H1 (cell line): ENCODE results near the gene SH3RF3. TPM values are rescaled to one million over a fixed set of nuclear protein-coding genes. Genes with fewer than 3 reads are reported as not detected.

Source experiments
- CTCF ChIA-PET: fragments of 300-600 bp; sonication (Branson Sonifier 250); formaldehyde crosslinking; loops from one replicate; lab custom pipeline; 2021; ENCODE audit not compliant: partially characterized antibody; lab: Charles Lee
- POLR2A ChIA-PET: fragments of 300-600 bp; sonication (Branson Sonifier 250); formaldehyde crosslinking; loops from one replicate; lab custom pipeline; 2021; ENCODE audit warnings: inconsistent platforms; ENCODE audit not compliant: partially characterized antibody; lab: Charles Lee
- DNase-seq, 2 experiments: peaks; one replicate each; pipeline versions ENCODE4 v3.0.0 to v3.0.0-alpha.2; 2010 to 2022; ENCODE audit warnings: low spot score in 2 of 2, low read depth in 1 of 2, mixed read lengths in 1 of 2
- FAIRE-seq: peaks from 2 replicates; lab custom pipeline; 2011; peaks lifted over from hg19 to GRCh38; lab: Jason Lieb, UNC
- H2AFZ ChIP-seq: 2 replicates; pipeline ENCODE4 v1.8.1; 2012; ENCODE audit warnings: low read length, inconsistent platforms
- H2AK5ac ChIP-seq: 2 replicates; pipeline ENCODE4 v1.6.1; 2013; ENCODE audit warnings: low read depth, low read length
- H2BK120ac ChIP-seq: replicated peaks from 2 replicates; pipeline ENCODE3; 2013; ENCODE audit warnings: low read depth, low read length, inconsistent platforms
- H2BK12ac ChIP-seq: 2 replicates; pipeline ENCODE4 v1.6.1; 2013; ENCODE audit warnings: low read depth, low read length
- H2BK15ac ChIP-seq: 2 replicates; pipeline ENCODE4 v1.6.1; 2013; ENCODE audit warnings: low read length
- H2BK20ac ChIP-seq: 2 replicates; pipeline ENCODE4 v1.6.1; 2013; ENCODE audit warnings: low read length
- H2BK5ac ChIP-seq: 2 replicates; pipeline ENCODE4 v1.6.1; 2013; ENCODE audit warnings: low read depth, low read length
- H3K14ac ChIP-seq: 2 replicates; pipeline ENCODE4 v1.6.1; 2013; ENCODE audit warnings: inconsistent platforms; ENCODE audit not compliant: insufficient read length
- H3K18ac ChIP-seq: 2 replicates; pipeline ENCODE4 v1.6.1; 2013; ENCODE audit warnings: low read length; ENCODE audit errors: extremely low read depth
- H3K23ac ChIP-seq: 2 replicates; pipeline ENCODE4 v1.6.1; 2013; ENCODE audit warnings: inconsistent platforms; ENCODE audit not compliant: insufficient read length
- H3K23me2 ChIP-seq: 2 replicates; pipeline ENCODE4 v1.6.1; 2013; ENCODE audit warnings: low read depth, low read length
- H3K27ac ChIP-seq: 2 replicates; pipeline ENCODE4 v1.6.1; 2011; ENCODE audit warnings: low read depth, low read length, inconsistent platforms
- H3K27me3 ChIP-seq, 4 experiments: replicated peaks in 1 of 4; 1 replicate in 1 of 4; 2 replicates in 3 of 4; pipeline versions ENCODE4 v1.6.1 to v1.8.1; 2011 to 2013; ENCODE audit warnings: low read length in 3 of 4, mild to moderate bottlenecking in 3 of 4, inconsistent platforms in 2 of 4, mixed read lengths in 2 of 4, moderate library complexity in 1 of 4; ENCODE audit not compliant: control insufficient read depth in 3 of 4, insufficient read depth in 3 of 4; ENCODE audit errors: extremely low read depth in 1 of 4
- H3K36me3 ChIP-seq, 4 experiments: 2 replicates each; pipeline versions ENCODE4 v1.6.1 to v1.8.1; 2011 to 2013; ENCODE audit warnings: mild to moderate bottlenecking in 4 of 4, low read length in 3 of 4, moderate library complexity in 2 of 4, control low read depth in 1 of 4, inconsistent platforms in 1 of 4; ENCODE audit not compliant: insufficient read depth in 4 of 4, control insufficient read depth in 2 of 4
- H3K4ac ChIP-seq: replicated peaks from 2 replicates; pipeline ENCODE3; 2013; ENCODE audit warnings: low read length, low read depth, mixed read lengths, inconsistent platforms; ENCODE audit not compliant: insufficient read length
- H3K4me1 ChIP-seq, 4 experiments: replicated peaks in 1 of 4; 1 replicate in 1 of 4; 2 replicates in 3 of 4; pipeline versions ENCODE4 v1.6.1 to v1.8.1; 2011 to 2013; ENCODE audit warnings: low read length in 3 of 4, inconsistent platforms in 2 of 4, mixed read lengths in 1 of 4; ENCODE audit not compliant: insufficient read depth in 4 of 4, control insufficient read depth in 3 of 4
- H3K4me2 ChIP-seq, 2 experiments: 2 replicates each; pipeline versions ENCODE4 v1.6.1 to v1.8.1; 2011 to 2013; ENCODE audit warnings: low read depth in 2 of 2, low read length in 2 of 2, control low read depth in 1 of 2, inconsistent platforms in 1 of 2, mild to moderate bottlenecking in 1 of 2; ENCODE audit not compliant: insufficient read depth in 1 of 2
- H3K4me3 ChIP-seq, 4 experiments: fragments of 200-600, 300-600 bp in 1 of 4; sonication (generic), shearing (Covaris generic), sonication (Bioruptor Twin) in 1 of 4; 2 replicates each; pipeline versions ENCODE4 v1.5.1 to v1.8.1; 2011 to 2016; ENCODE audit warnings: low read length in 4 of 4, low read depth in 3 of 4, control low read depth in 2 of 4, inconsistent platforms in 2 of 4, mild to moderate bottlenecking in 2 of 4, mixed read lengths in 1 of 4, moderate library complexity in 1 of 4; ENCODE audit not compliant: insufficient read depth in 2 of 4; ENCODE audit errors: extremely low read depth in 1 of 4
- H3K56ac ChIP-seq: replicated peaks from 2 replicates; pipeline ENCODE3; 2013; ENCODE audit warnings: low read depth, mild to moderate bottlenecking, mixed read lengths, low read length, inconsistent platforms; ENCODE audit not compliant: insufficient read length
- H3K79me1 ChIP-seq: 2 replicates; pipeline ENCODE4 v1.6.1; 2013; ENCODE audit warnings: low read depth, low read length, control low read depth
- H3K79me2 ChIP-seq, 2 experiments: 2 replicates each; pipeline versions ENCODE4 v1.6.1 to v1.8.1; 2012 to 2013; ENCODE audit warnings: low read length in 2 of 2, mild to moderate bottlenecking in 2 of 2, inconsistent platforms in 1 of 2; ENCODE audit not compliant: insufficient read depth in 2 of 2, control insufficient read depth in 1 of 2
- H3K9ac ChIP-seq, 4 experiments: replicated peaks in 1 of 4; 1 replicate in 1 of 4; 2 replicates in 3 of 4; pipeline versions ENCODE4 v1.6.1 to v1.8.1; 2011 to 2013; ENCODE audit warnings: low read depth in 3 of 4, low read length in 3 of 4, control low read depth in 2 of 4, mild to moderate bottlenecking in 2 of 4, moderate library complexity in 2 of 4, inconsistent platforms in 1 of 4; ENCODE audit errors: extremely low read depth in 1 of 4
- H3K9me3 ChIP-seq, 2 experiments: 2 replicates each; pipeline versions ENCODE4 v1.6.1 to v1.8.1; 2012 to 2013; ENCODE audit warnings: mild to moderate bottlenecking in 2 of 2, moderate library complexity in 2 of 2, control low read depth in 1 of 2, inconsistent platforms in 1 of 2, low read depth in 1 of 2, low read length in 1 of 2, mixed read lengths in 1 of 2; ENCODE audit not compliant: insufficient read depth in 2 of 2
- H4K20me1 ChIP-seq, 2 experiments: replicated peaks in 1 of 2; 2 replicates each; pipeline versions ENCODE3 to v1.8.1; 2011 to 2013; ENCODE audit warnings: inconsistent platforms in 2 of 2, low read length in 2 of 2, mild to moderate bottlenecking in 1 of 2; ENCODE audit not compliant: insufficient read depth in 2 of 2, control insufficient read depth in 1 of 2
- H4K5ac ChIP-seq: 2 replicates; pipeline ENCODE4 v1.6.1; 2013; ENCODE audit warnings: low read length, low read depth, mixed read lengths, inconsistent platforms; ENCODE audit not compliant: insufficient read length
- H4K8ac ChIP-seq: 2 replicates; pipeline ENCODE4 v1.8.0; 2013; ENCODE audit warnings: mild to moderate bottlenecking, moderate library complexity, low read length, inconsistent platforms; ENCODE audit not compliant: insufficient read depth; ENCODE audit errors: extremely low read depth
- H4K91ac ChIP-seq: replicated peaks from 2 replicates; pipeline ENCODE3; 2013; ENCODE audit warnings: low read length, mixed read lengths, inconsistent platforms; ENCODE audit not compliant: insufficient read length
- CHD1 ChIP-seq: IDR thresholded peaks from 2 replicates; pipeline ENCODE4 v1.6.1; 2012; ENCODE audit warnings: low read depth, low read length, improper control_type of control experiment
- CHD2 ChIP-seq: IDR thresholded peaks from 2 replicates; pipeline ENCODE4 v1.6.1; 2012; ENCODE audit warnings: low read length, improper control_type of control experiment
- CTCF ChIP-seq, 3 experiments: IDR thresholded peaks; 1 replicate in 2 of 3; 2 replicates in 1 of 3; pipeline versions ENCODE4 v1.5.1 to v1.6.1; 2011; ENCODE audit warnings: low read length in 3 of 3, mild to moderate bottlenecking in 3 of 3, inconsistent platforms in 2 of 3, low read depth in 1 of 3, moderate library complexity in 1 of 3; ENCODE audit not compliant: insufficient read depth in 1 of 3; ENCODE audit errors: control extremely low read depth in 1 of 3
- GTF2F1 ChIP-seq: IDR thresholded peaks from 2 replicates; pipeline ENCODE4 v1.6.1; 2012; ENCODE audit warnings: low read depth, low read length, improper control_type of control experiment, borderline replicate concordance
- HDAC6 ChIP-seq: IDR thresholded peaks from one replicate; pipeline ENCODE4 v1.7.1; 2012; ENCODE audit warnings: low read depth, mild to moderate bottlenecking, inconsistent platforms, low read length, moderate library complexity
- RFX5 ChIP-seq: IDR thresholded peaks from 2 replicates; pipeline ENCODE4 v1.6.1; 2011; ENCODE audit warnings: low read depth, low read length, improper control_type of control experiment, borderline replicate concordance
- RXRA ChIP-seq: IDR thresholded peaks from 2 replicates; pipeline ENCODE4 v1.6.1; 2011; ENCODE audit warnings: low read depth, mild to moderate bottlenecking, low read length, moderate library complexity; ENCODE audit not compliant: insufficient read depth
- SIX5 ChIP-seq: IDR thresholded peaks from 2 replicates; pipeline ENCODE4 v1.6.1; 2011; ENCODE audit warnings: mild to moderate bottlenecking, low read depth, low read length
- SP4 ChIP-seq: IDR thresholded peaks from 2 replicates; pipeline ENCODE4 v1.6.1; 2012; ENCODE audit warnings: low read length, inconsistent platforms
- TEAD4 ChIP-seq: IDR thresholded peaks from 2 replicates; pipeline ENCODE4 v1.6.1; 2012; ENCODE audit warnings: low read depth, low read length, inconsistent platforms, mixed read lengths
- WGBS, 2 experiments: shearing (Covaris generic) in 1 of 2; methylation state at CpG; one replicate each; pipeline versions ENCODE4 v1.1.6 to v1.1.7; 2013 to 2015; ENCODE audit warnings: low lambda C conversion rate in 2 of 2, mixed read lengths in 2 of 2, inconsistent platforms in 1 of 2, low coverage in 1 of 2, missing lambda C conversion rate in 1 of 2; ENCODE audit not compliant: insufficient replicate concordance in 2 of 2, insufficient coverage in 1 of 2, insufficient read length in 1 of 2; ENCODE audit errors: extremely low coverage in 1 of 2, missing lambda C conversion rate in 1 of 2; 5-methylcytosine and 5-hydroxymethylcytosine counted together
- polyA plus RNA-seq, 7 experiments: library from polyadenylated mRNA; depleted of rRNA in 3 of 7; stranded (reverse) in 5 of 7; unstranded in 2 of 7; fragments of >200 nt in 5 of 7; fragments of 200-250 nt in 2 of 7; gene quantifications; 1 replicate in 5 of 7; 2 replicates in 1 of 7; 4 replicates in 1 of 7; pipeline versions ENCODE4 v1.2.1 to v1.2.3, GENCODE V29; 2011 to 2013; ENCODE audit warnings: missing spikeins in 2 of 7, mixed read lengths in 2 of 7
- total RNA-seq: library from RNA; stranded (reverse); fragmentation: NEBNext Ultra II Directional; extraction: Animal tissue kit (Norgen Biotek cat#: 25700); gene quantifications from 2 replicates; pipeline ENCODE4 v1.2.1, GENCODE V29; 2021

Gene SH3RF3
- total and polyA plus RNA-seq, 2 of the 8 experiments (the other 6 are each of a cell fraction or from before 2014, with no cell fraction given) = 0.11 to 0.65 TPM

- Histone ChIP-seq H3K9ac (no peak overlapping the region), H2AFZ (no peak overlapping the region), H2BK12ac (no peak overlapping the region), H2BK15ac (no peak overlapping the region), H3K36me3 (no peaks in the 10 kb centered on the region), H3K23ac (no peak overlapping the region), H3K18ac (no peak overlapping the region), H4K91ac (no peak overlapping the region), H3K27me3 (no peaks in the 10 kb centered on the region), H3K4me2 (no peak overlapping the region), H3K4me3 (no peak overlapping the region), H4K8ac (no peak overlapping the region), H3K79me2 (no peaks in the 10 kb centered on the region), H3K9me3 (no peaks in the 10 kb centered on the region), H3K56ac (no peak overlapping the region), H2BK5ac (no peak overlapping the region), H2BK20ac (no peak overlapping the region), H4K20me1 (no peaks in the 10 kb centered on the region), H3K4ac (no peak overlapping the region), H3K79me1 (no peaks in the 10 kb centered on the region), H3K27ac (no peak overlapping the region), H4K5ac (no peak overlapping the region), H2AK5ac (no peak overlapping the region; the same call in 1 of the 2 replicates), H3K23me2 (no peaks in the 10 kb centered on the region), H3K4me1 (peaks cover 0 to 7% (median 2%) of the 10 kb centered on the region in 4 experiments; a peak in 4 of 7 replicates), H3K14ac (no peak overlapping the region), H2BK120ac (no peak overlapping the region)
- WGBS, 2 experiments = 88% methylated on average over 5 of the region's 5 CpGs; no CpG with 5 or more reads in 1 of the 2 experiments
- POLR2A ChIA-PET = no interaction called here
- CTCF ChIA-PET = interaction anchor here (0.6 to 3.3 kb wide), 6 partner anchors 9 to 90 kb away, joined by 3 to 11 read pairs (median 4); no protein-coding TSS in a partner anchor
- FAIRE-seq (no peak), DNase-seq (no peak)
- TF ChIP-seq GTF2F1 = no peak
- TF ChIP-seq CHD2 = no peak
- TF ChIP-seq TEAD4 = no peak
- no peak for TF ChIP-seq CHD1
- TF ChIP-seq SIX5 = no peak
- TF ChIP-seq RXRA = no peak
- no peak for TF ChIP-seq RFX5
- TF ChIP-seq SP4 = no peak
- TF ChIP-seq HDAC6 = no peak
- no peak for TF ChIP-seq CTCF (IDR thresholded peaks at IDR 0.05; ENCODE audit: control extremely low read depth in 1 of 3, insufficient read depth in 1 of 3, low read depth in 1 of 3, low read length in 3 of 3)
Measured at GRCh38 chr2:109419960-109420370, 291.0 kb downstream of the SH3RF3 start.
